ENCODE measurements around the gene AMMECR1.

DNA sequence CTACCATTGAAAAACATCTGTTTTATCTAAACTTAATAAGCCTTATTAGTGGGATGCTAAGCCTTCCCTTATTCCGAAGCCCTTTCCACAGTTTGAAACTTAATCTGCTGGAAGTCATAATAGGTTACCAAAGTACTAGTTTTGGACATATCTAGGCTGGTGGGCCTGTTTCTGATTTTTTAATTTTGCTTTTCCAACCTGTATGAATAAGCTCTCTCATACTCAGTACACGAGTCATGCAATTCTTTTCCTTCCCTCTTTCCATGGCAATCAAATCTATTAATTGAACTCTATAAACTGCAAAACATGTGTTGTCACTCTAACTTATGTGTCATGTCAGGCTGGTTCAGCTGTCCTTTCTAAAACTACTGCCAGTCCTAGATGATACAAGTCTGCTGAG lies 91.0 kb downstream of the AMMECR1 start:
- TF ChIP-seq, protein P1, sequence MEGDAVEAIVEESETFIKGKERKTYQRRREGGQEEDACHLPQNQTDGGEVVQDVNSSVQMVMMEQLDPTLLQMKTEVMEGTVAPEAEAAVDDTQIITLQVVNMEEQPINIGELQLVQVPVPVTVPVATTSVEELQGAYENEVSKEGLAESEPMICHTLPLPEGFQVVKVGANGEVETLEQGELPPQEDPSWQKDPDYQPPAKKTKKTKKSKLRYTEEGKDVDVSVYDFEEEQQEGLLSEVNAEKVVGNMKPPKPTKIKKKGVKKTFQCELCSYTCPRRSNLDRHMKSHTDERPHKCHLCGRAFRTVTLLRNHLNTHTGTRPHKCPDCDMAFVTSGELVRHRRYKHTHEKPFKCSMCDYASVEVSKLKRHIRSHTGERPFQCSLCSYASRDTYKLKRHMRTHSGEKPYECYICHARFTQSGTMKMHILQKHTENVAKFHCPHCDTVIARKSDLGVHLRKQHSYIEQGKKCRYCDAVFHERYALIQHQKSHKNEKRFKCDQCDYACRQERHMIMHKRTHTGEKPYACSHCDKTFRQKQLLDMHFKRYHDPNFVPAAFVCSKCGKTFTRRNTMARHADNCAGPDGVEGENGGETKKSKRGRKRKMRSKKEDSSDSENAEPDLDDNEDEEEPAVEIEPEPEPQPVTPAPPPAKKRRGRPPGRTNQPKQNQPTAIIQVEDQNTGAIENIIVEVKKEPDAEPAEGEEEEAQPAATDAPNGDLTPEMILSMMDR (conservative IDR thresholded peaks at IDR 0.05 in 1 of 2, IDR thresholded peaks at IDR 0.05 in 1 of 2; ENCODE audit: extremely low read depth in 1 of 2, insufficient read depth in 1 of 2, low read depth in 1 of 2, low read length in 2 of 2): no peak
- no peak for TF ChIP-seq EZH2 (IDR thresholded peaks at IDR 0.05; ENCODE audit: borderline replicate concordance, low read length)
